Upper lobe of left lung (tissue), 6 donors: ENCODE measurements around the gene FOXN3. TPM values are rescaled to one million over a fixed set of nuclear protein-coding genes. Genes with fewer than 3 reads are reported as not detected.
"Not testable (repeated sequence)": the region's sequence is repeated elsewhere in the genome, so short reads cannot be mapped to it uniquely, and the experiment has no call there.

Source experiments
- ATAC-seq, 2 donors: fragments of 200-7000 bp; cut with Tn5 transposase; one replicate each; pipeline ENCODE4 v1.9.1; 2022; ENCODE audit warnings: mild to moderate bottlenecking in 2 of 2, moderate library complexity in 2 of 2; ENCODE audit not compliant: low FRiP score in 2 of 2
- DNase-seq, 2 donors: peaks; one replicate each; pipeline ENCODE4 v3.0.0-alpha.2; 2019 to 2020
- H3K27ac ChIP-seq, 4 donors: fragments of 200-600 bp; sonication (generic); one replicate each; pipeline ENCODE4 v1.5.1; 2016 to 2019
- H3K27me3 ChIP-seq, 4 donors: fragments of 200-600 bp; sonication (generic); one replicate each; pipeline ENCODE4 v1.5.1; 2017 to 2019
- H3K36me3 ChIP-seq, 4 donors: fragments of 200-600 bp; sonication (generic); one replicate each; pipeline ENCODE4 v1.5.1; 2016 to 2019
- H3K4me1 ChIP-seq, 4 donors: fragments of 200-600 bp; sonication (generic); one replicate each; pipeline ENCODE4 v1.5.1; 2018 to 2019
- H3K4me3 ChIP-seq, 4 donors: fragments of 200-600 bp; sonication (generic); one replicate each; pipeline ENCODE4 v1.5.1; 2017 to 2019; ENCODE audit warnings: mild to moderate bottlenecking in 2 of 4, moderate library complexity in 1 of 4
- H3K9me3 ChIP-seq, 4 donors: fragments of 200-600 bp; sonication (generic); one replicate each; pipeline ENCODE4 v1.5.1; 2018 to 2019
- CTCF ChIP-seq, 6 experiments: fragments of 450-650 bp in 4 of 6; fragments of 200-600 bp in 2 of 6; sonication (generic) in 2 of 6; IDR thresholded peaks; one replicate each; pipeline ENCODE4 v1.5.1; 2016 to 2019; ENCODE audit warnings: antibody characterized with exemption in 6 of 6
- EP300 ChIP-seq, 4 donors: sonication (generic); formaldehyde crosslinking; IDR thresholded peaks; one replicate each; pipeline ENCODE4 v1.5.1; 2017; ENCODE audit warnings: antibody characterized with exemption in 4 of 4, control low read depth in 2 of 4
- POLR2A ChIP-seq, 4 donors: fragments of 450-650 bp; IDR thresholded peaks; one replicate each; pipeline ENCODE4 v1.5.1; 2016 to 2017; ENCODE audit warnings: antibody characterized with exemption in 4 of 4, mild to moderate bottlenecking in 2 of 4
- POLR2AphosphoS5 ChIP-seq, 2 donors: sonication (generic); formaldehyde crosslinking; IDR thresholded peaks; one replicate each; pipeline ENCODE4 v1.5.1; 2017; ENCODE audit warnings: antibody characterized with exemption in 2 of 2
- WGBS, 2 donors: methylation state at CpG; one replicate each; pipeline ENCODE4 v1.1.5; 2017 to 2018; 5-methylcytosine and 5-hydroxymethylcytosine counted together
- total RNA-seq, 6 donors: library from RNA; depleted of rRNA in 4 of 6; stranded (reverse); fragments of >200 nt in 4 of 6; gene quantifications; one replicate each; pipeline versions ENCODE4 v1.1.0 to v1.2.1, GENCODE V29; 2016 to 2021
- donor health status: DM: no; HTN: no; CAD: no; lungs with moderate emphysema.
- donor health status: DM: no; HTN: yes; CAD: no; lungs with severe emphysema.

Gene FOXN3
- total RNA-seq, 6 donors from 2014 or later, result 63.4 to 115 (median 77.2) TPM

- ATAC-seq (no peak), DNase-seq (no peak)
- H3K27ac ChIP-seq, result no peak overlapping the region
- 83 to 89% methylated on average over 7 of the region's 7 CpGs for WGBS, 2 donors
- TF ChIP-seq EP300 (IDR thresholded peaks at IDR 0.05) (no peak), CTCF (IDR thresholded peaks at IDR 0.05) (no peak), POLR2AphosphoS5 (IDR thresholded peaks at IDR 0.05) (no peak)
- no peaks in the 10 kb centered on the region for H3K9me3 ChIP-seq
- no peaks in the 10 kb centered on the region for H3K27me3 ChIP-seq
- H3K4me1 ChIP-seq, result peaks cover under 1 to 10% (median 9%) of the 10 kb centered on the region in 4 donors
- H3K4me3 ChIP-seq, result no peak overlapping the region
- peaks cover 5 to 22% (median 15%) of the 10 kb centered on the region in 4 donors for H3K36me3 ChIP-seq
These were observed 256.6 kb downstream of the FOXN3 start for GRCh38 chr14:89160437-89160836.

- Histone ChIP-seq H3K27me3 (no peaks in the 10 kb centered on the region), H3K27ac (no peak overlapping the region), H3K4me3 (no peak overlapping the region), H3K36me3 (peaks cover 5 to 25% (median 17%) of the 10 kb centered on the region in 4 donors), H3K4me1 (no peaks in the 10 kb centered on the region), H3K9me3 (no peaks in the 10 kb centered on the region)
- DNase-seq (no peak), ATAC-seq (no peak)
- TF ChIP-seq POLR2AphosphoS5 (IDR thresholded peaks at IDR 0.05) (no peak), EP300 (IDR thresholded peaks at IDR 0.05) (no peak), CTCF (IDR thresholded peaks at IDR 0.05) (no peak), POLR2A (IDR thresholded peaks at IDR 0.05) (no peak)
- 81 to 90% methylated on average over 11 of the region's 11 CpGs for WGBS, 2 donors
These were observed 258.3 kb downstream of the FOXN3 start for GRCh38 chr14:89158701-89159100.

DNA sequence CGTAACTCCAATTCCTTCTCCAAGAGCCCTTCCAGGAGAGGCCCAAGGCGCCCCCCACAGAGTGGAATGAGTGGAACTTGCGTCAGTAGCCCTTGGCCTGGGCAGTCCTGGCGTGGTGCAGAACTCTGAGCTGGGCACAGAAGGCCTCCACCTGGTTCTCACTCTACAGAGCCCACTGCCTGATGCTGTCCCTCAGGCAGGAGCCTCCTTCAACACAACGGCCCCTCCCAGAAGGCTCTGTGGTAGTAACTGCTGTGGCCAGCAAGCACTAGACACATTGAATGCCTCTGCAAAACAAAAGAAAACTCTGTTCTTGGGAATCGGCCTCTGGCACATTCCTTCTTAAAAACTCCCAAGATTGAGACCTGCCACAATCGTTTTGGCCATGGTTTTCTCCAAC is 258.9 kb downstream of the FOXN3 start:
- DNase-seq, H3K9me3 ChIP-seq, H3K4me3 ChIP-seq, H3K4me1 ChIP-seq, H3K27me3 ChIP-seq, H3K27ac ChIP-seq: not testable (repeated sequence)
- WGBS, 2 donors, result 82 to 91% methylated on average over 6 to 7 of the region's 7 CpGs
- peak in 1 of 2 donors; percentile 6 for ATAC-seq
- peaks cover 5 to 25% (median 17%) of the 10 kb centered on the region in 4 donors for H3K36me3 ChIP-seq

- DNase-seq, result no peak
- ATAC-seq, result no peak
- no peaks in the 10 kb centered on the region for H3K4me1 ChIP-seq
- TF ChIP-seq EP300 (IDR thresholded peaks at IDR 0.05) (no peak), POLR2A (IDR thresholded peaks at IDR 0.05) (no peak), POLR2AphosphoS5 (IDR thresholded peaks at IDR 0.05) (no peak), CTCF (IDR thresholded peaks at IDR 0.05) (no peak)
- H3K27me3 ChIP-seq, result no peaks in the 10 kb centered on the region
- peaks cover 0 to 9% (median 2%) of the 10 kb centered on the region in 4 donors for H3K36me3 ChIP-seq
- WGBS, 2 donors, result 93 to 97% methylated on average over 5 of the region's 5 CpGs
- H3K9me3 ChIP-seq, result no peaks in the 10 kb centered on the region
- H3K4me3 ChIP-seq, result no peak overlapping the region
- no peak overlapping the region for H3K27ac ChIP-seq
These were observed 261.5 kb downstream of the FOXN3 start for GRCh38 chr14:89155491-89155890.

GRCh38 chr14:89151693-89152092 is 265.3 kb downstream of the FOXN3 start:
- not testable (repeated sequence) for H3K4me3 ChIP-seq, H3K27ac ChIP-seq, ATAC-seq, H3K4me1 ChIP-seq, H3K9me3 ChIP-seq, H3K27me3 ChIP-seq, H3K36me3 ChIP-seq, DNase-seq
- 85 to 89% methylated on average over 2 of the region's 2 CpGs for WGBS, 2 donors

GRCh38 chr14:89146274-89146673 is 270.8 kb downstream of the FOXN3 start:
- no peak for ATAC-seq
- H3K27ac ChIP-seq, result no peak overlapping the region
- H3K9me3 ChIP-seq, result no peaks in the 10 kb centered on the region
- H3K36me3 ChIP-seq, result no peaks in the 10 kb centered on the region
- no peaks in the 10 kb centered on the region for H3K4me1 ChIP-seq
- no peak for TF ChIP-seq CTCF (IDR thresholded peaks at IDR 0.05)
- TF ChIP-seq POLR2AphosphoS5 (IDR thresholded peaks at IDR 0.05), result no peak
- TF ChIP-seq EP300 (IDR thresholded peaks at IDR 0.05), result no peak
- no peak for TF ChIP-seq POLR2A (IDR thresholded peaks at IDR 0.05)
- no peaks in the 10 kb centered on the region for H3K27me3 ChIP-seq
- DNase-seq, result no peak
- no peak overlapping the region for H3K4me3 ChIP-seq
- WGBS, 2 donors, result 75 to 83% methylated on average over 7 of the region's 7 CpGs
